ENCODE measurements around the gene CLUH. TPM values are rescaled to one million over a fixed set of nuclear protein-coding genes. Genes with fewer than 3 reads are reported as not detected.
"Not testable (repeated sequence)": the region's sequence is repeated elsewhere in the genome, so short reads cannot be mapped to it uniquely, and the experiment has no call there.

The CLUH gene
- total and polyA plus RNA-seq, 2 experiments from 2014 or later, result 58.6 to 93.5 TPM

DNA sequence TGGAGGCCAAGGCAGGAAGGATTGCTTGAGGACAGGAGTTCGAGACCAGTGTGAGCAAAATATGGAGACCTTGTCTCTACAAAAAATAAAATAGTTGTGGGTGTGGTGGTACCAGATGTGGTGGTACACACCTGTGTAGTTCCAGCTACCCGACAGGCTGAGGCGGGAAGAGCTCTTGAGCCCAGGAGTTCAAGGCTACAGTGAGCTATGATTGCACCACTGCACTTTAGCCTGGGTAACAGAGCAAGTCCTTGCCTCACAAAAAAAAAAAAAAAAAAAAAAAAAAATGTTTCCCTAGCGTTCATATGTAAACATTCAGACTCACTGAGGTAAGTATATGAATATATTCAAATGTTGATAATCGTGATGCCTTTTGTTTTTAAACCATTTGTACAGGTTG lies 39.5 kb downstream of the CLUH start:
- no peaks in the 10 kb centered on the region for H3K4me1 ChIP-seq (ENCODE audit: low read depth)
- peaks cover 72% of the 10 kb centered on the region for H3K36me3 ChIP-seq
- no peak overlapping the region for H3K4me3 ChIP-seq
- H3K27ac ChIP-seq, result no peak overlapping the region
- no peaks in the 10 kb centered on the region for H3K9me3 ChIP-seq (ENCODE audit: low read depth)
- DNase-seq (ENCODE audit: low read depth in 1 of 2, low spot score in 1 of 2), result no peak
- H3K27me3 ChIP-seq, result no peaks in the 10 kb centered on the region
- TF ChIP-seq, protein P1, sequence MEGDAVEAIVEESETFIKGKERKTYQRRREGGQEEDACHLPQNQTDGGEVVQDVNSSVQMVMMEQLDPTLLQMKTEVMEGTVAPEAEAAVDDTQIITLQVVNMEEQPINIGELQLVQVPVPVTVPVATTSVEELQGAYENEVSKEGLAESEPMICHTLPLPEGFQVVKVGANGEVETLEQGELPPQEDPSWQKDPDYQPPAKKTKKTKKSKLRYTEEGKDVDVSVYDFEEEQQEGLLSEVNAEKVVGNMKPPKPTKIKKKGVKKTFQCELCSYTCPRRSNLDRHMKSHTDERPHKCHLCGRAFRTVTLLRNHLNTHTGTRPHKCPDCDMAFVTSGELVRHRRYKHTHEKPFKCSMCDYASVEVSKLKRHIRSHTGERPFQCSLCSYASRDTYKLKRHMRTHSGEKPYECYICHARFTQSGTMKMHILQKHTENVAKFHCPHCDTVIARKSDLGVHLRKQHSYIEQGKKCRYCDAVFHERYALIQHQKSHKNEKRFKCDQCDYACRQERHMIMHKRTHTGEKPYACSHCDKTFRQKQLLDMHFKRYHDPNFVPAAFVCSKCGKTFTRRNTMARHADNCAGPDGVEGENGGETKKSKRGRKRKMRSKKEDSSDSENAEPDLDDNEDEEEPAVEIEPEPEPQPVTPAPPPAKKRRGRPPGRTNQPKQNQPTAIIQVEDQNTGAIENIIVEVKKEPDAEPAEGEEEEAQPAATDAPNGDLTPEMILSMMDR (IDR thresholded peaks at IDR 0.05; ENCODE audit: low read depth, low read length), result no peak

DNA sequence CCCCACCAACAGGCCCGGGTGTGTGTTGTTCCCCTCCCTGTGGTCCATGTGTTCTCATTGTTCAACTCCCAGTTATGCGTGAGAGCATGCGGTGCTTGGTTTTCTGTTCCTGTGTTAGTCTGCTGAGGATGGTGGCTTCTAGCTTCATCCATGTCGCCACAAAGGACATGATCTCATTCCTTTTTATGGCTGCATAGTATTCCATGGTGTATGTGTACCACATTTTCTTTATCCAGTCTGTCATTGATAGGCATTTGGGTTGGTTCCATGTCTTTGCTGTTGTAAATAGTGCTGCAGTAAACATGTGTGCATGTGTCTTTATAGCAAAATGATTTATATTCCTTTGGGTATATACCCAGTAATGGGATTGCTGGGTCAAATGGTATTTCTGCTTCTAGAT lies 51.2 kb downstream of the CLUH start:
- H3K36me3 ChIP-seq; H3K4me1 ChIP-seq (ENCODE audit: low read depth); H3K4me3 ChIP-seq; H3K27me3 ChIP-seq; DNase-seq (ENCODE audit: low read depth in 1 of 2, low spot score in 1 of 2); H3K9me3 ChIP-seq (ENCODE audit: low read depth); H3K27ac ChIP-seq: not testable (repeated sequence)

DNA sequence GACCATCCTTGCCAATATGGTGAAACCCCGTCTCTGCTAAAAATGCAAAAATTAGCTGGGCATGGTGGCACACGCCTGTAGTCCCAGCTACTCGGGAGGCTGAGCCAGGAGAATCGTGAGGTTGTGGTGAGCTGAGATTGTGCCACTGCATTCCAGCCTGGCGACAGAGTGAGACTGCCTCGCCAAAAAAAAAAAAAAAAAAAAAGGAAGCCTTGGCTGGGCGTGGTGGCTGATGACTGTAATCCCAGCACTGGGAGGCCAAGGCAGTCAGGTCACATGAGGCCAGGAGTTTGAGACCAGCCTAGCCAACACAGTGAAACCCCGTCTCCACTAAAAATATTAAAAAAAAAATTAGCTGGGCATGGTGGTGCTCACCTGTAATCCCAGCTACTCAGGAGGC lies 52.2 kb downstream of the CLUH start:
- H3K4me3 ChIP-seq, H3K27ac ChIP-seq: not testable (repeated sequence)
- DNase-seq (ENCODE audit: low read depth in 1 of 2, low spot score in 1 of 2), result peak in 1 of 2 donors; percentile 27

DNA sequence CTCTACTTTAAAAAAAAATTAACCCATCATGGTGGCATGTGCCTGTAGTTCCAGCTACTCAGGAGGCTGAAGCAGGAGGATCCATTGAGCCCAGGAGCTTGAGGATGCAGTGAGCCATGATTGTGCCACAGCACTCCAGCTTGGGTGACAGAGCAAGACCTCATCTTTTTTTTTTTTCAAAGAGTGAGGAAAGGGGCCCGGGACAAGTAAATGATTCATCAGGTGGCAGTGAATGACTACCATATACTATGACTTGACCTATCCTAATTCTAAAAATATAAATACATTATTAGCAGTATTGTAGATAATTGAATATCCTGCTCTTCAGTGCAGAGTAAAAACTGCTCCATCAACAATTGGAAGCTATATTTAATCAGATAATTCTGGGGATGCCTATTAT lies 55.3 kb downstream of the CLUH start:
- Histone ChIP-seq H3K4me3 (no peak overlapping the region), H3K36me3 (peaks cover 10% of the 10 kb centered on the region), H3K27me3 (no peaks in the 10 kb centered on the region), H3K9me3 (ENCODE audit: low read depth) (no peaks in the 10 kb centered on the region), H3K27ac (no peak overlapping the region), H3K4me1 (ENCODE audit: low read depth) (no peaks in the 10 kb centered on the region)
- DNase-seq (ENCODE audit: low read depth in 1 of 2, low spot score in 1 of 2), result no peak
- TF ChIP-seq, protein P1 (IDR thresholded peaks at IDR 0.05; ENCODE audit: low read depth, low read length), result no peak

More for the DNA sequence above, 52.2 kb downstream of the CLUH start:
- H3K36me3 ChIP-seq; H3K9me3 ChIP-seq (ENCODE audit: low read depth); H3K27me3 ChIP-seq; H3K4me1 ChIP-seq (ENCODE audit: low read depth): not testable (repeated sequence)

DNA sequence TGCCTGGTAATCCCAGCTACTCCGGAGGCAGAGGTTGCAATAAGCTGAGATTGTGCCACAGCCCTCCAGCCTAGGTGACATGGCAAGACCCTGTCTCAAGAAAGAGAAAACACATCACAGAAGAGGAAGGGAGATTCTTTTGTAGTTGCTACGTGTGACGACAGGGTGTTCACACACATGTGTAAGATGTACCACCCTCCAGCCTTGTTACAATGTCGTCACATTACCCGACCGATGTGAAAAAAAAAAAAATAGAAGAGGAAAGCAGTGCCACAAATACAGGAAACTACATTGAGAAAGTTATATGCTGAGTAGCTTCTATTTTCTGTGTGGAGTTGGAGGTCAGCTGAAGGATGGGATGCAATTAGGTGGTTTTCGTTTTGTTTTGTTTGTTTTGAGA lies 56.0 kb downstream of the CLUH start:
- Histone ChIP-seq H3K4me1 (ENCODE audit: low read depth) (no peaks in the 10 kb centered on the region), H3K9me3 (ENCODE audit: low read depth) (no peaks in the 10 kb centered on the region), H3K36me3 (peaks cover 10% of the 10 kb centered on the region), H3K4me3 (no peak overlapping the region), H3K27ac (peak overlapping the region; percentile 23), H3K27me3 (no peaks in the 10 kb centered on the region)
- no peak for DNase-seq (ENCODE audit: low read depth in 1 of 2, low spot score in 1 of 2)
- TF ChIP-seq, protein P1 (IDR thresholded peaks at IDR 0.05; ENCODE audit: low read depth, low read length), result no peak

DNA sequence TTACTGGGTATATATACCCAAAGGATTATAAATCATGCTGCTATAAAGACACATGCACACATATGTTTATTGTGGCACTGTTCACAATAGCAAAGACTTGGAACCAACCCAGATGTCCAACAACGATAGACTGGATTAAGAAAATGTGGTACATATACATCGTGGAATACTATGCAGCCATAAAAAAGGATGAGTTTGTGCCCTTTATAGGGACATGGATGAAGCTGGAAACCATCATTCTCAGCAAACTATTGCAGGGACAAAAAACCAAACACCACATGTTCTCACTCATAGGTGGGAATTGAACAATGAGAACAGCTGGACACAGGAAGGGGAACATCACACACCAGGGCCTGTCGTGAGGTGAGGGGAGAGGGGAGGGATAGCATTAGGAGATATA lies 58.7 kb downstream of the CLUH start:
- peaks cover 10% of the 10 kb centered on the region for H3K36me3 ChIP-seq
- not testable (repeated sequence) for H3K27me3 ChIP-seq; DNase-seq (ENCODE audit: low read depth in 1 of 2, low spot score in 1 of 2); H3K27ac ChIP-seq; H3K4me1 ChIP-seq (ENCODE audit: low read depth); H3K9me3 ChIP-seq (ENCODE audit: low read depth); H3K4me3 ChIP-seq

DNA sequence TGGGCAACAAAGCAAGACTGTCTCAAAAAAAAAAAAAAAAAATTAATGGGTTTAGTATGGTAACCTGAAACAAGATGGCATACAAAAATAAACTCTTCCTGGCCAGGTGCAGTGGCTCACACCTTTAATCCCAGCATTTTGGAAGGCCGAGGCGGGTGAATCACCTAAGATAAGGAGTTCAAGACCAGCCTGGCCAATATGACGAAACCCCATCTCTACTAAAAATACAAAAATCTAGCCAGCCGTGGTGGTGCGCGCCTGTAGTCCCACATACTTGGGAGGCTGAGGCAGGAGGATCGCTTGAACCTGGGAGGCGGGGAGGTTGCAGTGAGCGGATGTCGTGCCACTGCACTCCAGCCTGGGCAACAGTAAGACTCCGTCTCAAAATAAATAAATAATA lies 62.4 kb downstream of the CLUH start:
- Histone ChIP-seq H3K4me3 (no peak overlapping the region), H3K27me3 (no peaks in the 10 kb centered on the region), H3K4me1 (ENCODE audit: low read depth) (no peaks in the 10 kb centered on the region), H3K27ac (no peak overlapping the region), H3K9me3 (ENCODE audit: low read depth) (no peaks in the 10 kb centered on the region), H3K36me3 (peaks cover 7% of the 10 kb centered on the region)
- TF ChIP-seq, protein P1 (IDR thresholded peaks at IDR 0.05; ENCODE audit: low read depth, low read length), result no peak
- no peak for DNase-seq (ENCODE audit: low read depth in 1 of 2, low spot score in 1 of 2)

All from cardiac muscle cell (in vitro differentiated cells and primary cell).